ENCODE results near the gene GALNT10. TPM values are rescaled to one million over a fixed set of nuclear protein-coding genes. Genes with fewer than 3 reads are reported as not detected.

The GALNT10 gene
- total and polyA plus RNA-seq, 8 donors: 5.3 to 76.4 (median 27.4) TPM

- Histone ChIP-seq H3K9me3 (no peaks in the 10 kb centered on the region), H3K36me3 (peaks cover 6 to 40% (median 35%) of the 10 kb centered on the region in 4 donors), H3K27ac (no peak overlapping the region), H3K27me3 (no peaks in the 10 kb centered on the region), H3K4me3 (no peak overlapping the region), H3K4me1 (peaks cover 0 to 9% (median 0%) of the 10 kb centered on the region in 4 donors)
- WGBS, 5 donors: 74 to 87% (median 85%) methylated on average over 2 of the region's 2 CpGs
- DNase-seq: no peak
- TF ChIP-seq POLR2AphosphoS5 (IDR thresholded peaks at IDR 0.05) (no peak), CTCF (IDR thresholded peaks at IDR 0.05) (no peak)
- intact Hi-C loops (cut with DNase I; ENCODE audit: low total_unique reads): no loop called here
These were observed 231.8 kb downstream of the GALNT10 start for GRCh38 chr5:154422298-154422697.

GRCh38 chr5:154428208-154428607, 237.7 kb downstream of the GALNT10 start:
- Histone ChIP-seq H3K4me3 (no peak overlapping the region), H3K27ac (no peak overlapping the region), H3K36me3 (peaks cover 0 to 2% (median 0%) of the 10 kb centered on the region in 4 donors), H3K9me3 (no peaks in the 10 kb centered on the region), H3K27me3 (no peaks in the 10 kb centered on the region), H3K4me1 (no peaks in the 10 kb centered on the region)
- DNase-seq: no peak
- intact Hi-C loops (cut with DNase I; ENCODE audit: low total_unique reads): no loop called here
- 94 to 99% (median 97%) methylated on average over 3 of the region's 3 CpGs for WGBS, 5 donors
- no peak for TF ChIP-seq POLR2A (IDR thresholded peaks at IDR 0.05)
- no peak for TF ChIP-seq POLR2AphosphoS5 (IDR thresholded peaks at IDR 0.05)
- no peak for TF ChIP-seq CTCF (IDR thresholded peaks at IDR 0.05)
- TF ChIP-seq EP300 (IDR thresholded peaks at IDR 0.05): no peak

- no peak overlapping the region for H3K4me3 ChIP-seq
- H3K27ac ChIP-seq: no peak overlapping the region
- H3K27me3 ChIP-seq: no peaks in the 10 kb centered on the region
- H3K4me1 ChIP-seq: no peaks in the 10 kb centered on the region
- no peaks in the 10 kb centered on the region for H3K9me3 ChIP-seq
- WGBS, 5 donors: 91 to 100% (median 92%) methylated on average over 1 of the region's 1 CpG
- intact Hi-C loops (cut with DNase I; ENCODE audit: low total_unique reads): no loop called here
- DNase-seq: no peak
- peaks cover 0 to 7% (median under 1%) of the 10 kb centered on the region in 4 donors for H3K36me3 ChIP-seq
- no peak for TF ChIP-seq CTCF (IDR thresholded peaks at IDR 0.05)
- no peak for TF ChIP-seq POLR2A (IDR thresholded peaks at IDR 0.05)
- TF ChIP-seq EP300 (IDR thresholded peaks at IDR 0.05): no peak
- no peak for TF ChIP-seq POLR2AphosphoS5 (IDR thresholded peaks at IDR 0.05)
These were observed 238.8 kb downstream of the GALNT10 start for GRCh38 chr5:154429341-154429740.

GRCh38 chr5:154430466-154430865, 239.9 kb downstream of the GALNT10 start:
- H3K9me3 ChIP-seq: no peaks in the 10 kb centered on the region
- H3K36me3 ChIP-seq: peaks cover 0 to 18% (median 11%) of the 10 kb centered on the region in 4 donors
- H3K4me3 ChIP-seq: no peak overlapping the region
- no peak for TF ChIP-seq CTCF (IDR thresholded peaks at IDR 0.05)
- TF ChIP-seq POLR2AphosphoS5 (IDR thresholded peaks at IDR 0.05): no peak
- TF ChIP-seq POLR2A (IDR thresholded peaks at IDR 0.05): no peak
- TF ChIP-seq EP300 (IDR thresholded peaks at IDR 0.05): no peak
- no peak overlapping the region for H3K27ac ChIP-seq
- H3K27me3 ChIP-seq: no peaks in the 10 kb centered on the region
- 73 to 90% (median 84%) methylated on average over 4 of the region's 4 CpGs for WGBS, 5 donors
- intact Hi-C loops (cut with DNase I; ENCODE audit: low total_unique reads): no loop called here
- DNase-seq: no peak
- H3K4me1 ChIP-seq: no peaks in the 10 kb centered on the region

Data from stomach (tissue), 9 donors.